Activated T-helper 1 cell treated with anti-CD3 and anti-CD28 coated beads, Interleukin-12 subunit alpha, Interleukin-12 subunit beta, Interleukin-2, Interleukin-4 antibody, amounts not matched to agents 30 ng/mL and 10 ng/mL and 1 ng/mL, durations not matched to agents 14 hours and 24 hours and 36 hours (primary cell): ENCODE results near the gene HSD3B7. TPM values are rescaled to one million over a fixed set of nuclear protein-coding genes. Genes with fewer than 3 reads are reported as not detected.
A peak's percentile ranks its signal among the peaks of the same experiment; 100 is the strongest.

Experiments
- DNase-seq: peaks from one replicate; pipeline ENCODE4 v3.0.0; 2021; ENCODE audit warnings: low spot score
- H3K27ac Mint-ChIP-seq: one replicate; pipeline ENCODE4 v1.8.0; 2021; ENCODE audit warnings: mild to moderate bottlenecking, mixed read lengths
- H3K27me3 Mint-ChIP-seq: one replicate; pipeline ENCODE4 v1.8.0; 2022; ENCODE audit warnings: mild to moderate bottlenecking, moderate library complexity, mixed read lengths; ENCODE audit not compliant: insufficient read depth
- H3K36me3 Mint-ChIP-seq: one replicate; pipeline ENCODE4 v1.8.0; 2021; ENCODE audit warnings: low read depth, mixed read lengths
- H3K4me1 Mint-ChIP-seq: one replicate; pipeline ENCODE4 v1.8.0; 2021; ENCODE audit warnings: low read depth, mixed read lengths
- H3K4me3 Mint-ChIP-seq: one replicate; pipeline ENCODE4 v1.8.0; 2021; ENCODE audit warnings: mild to moderate bottlenecking, moderate library complexity, mixed read lengths
- H3K9me3 Mint-ChIP-seq: one replicate; pipeline ENCODE4 v1.8.0; 2021; ENCODE audit warnings: mixed read lengths
- intact Hi-C: fragments of 100-400 bp; cut with micrococcal nuclease; formaldehyde crosslinking; loops from one replicate; pipeline ENCODE4 v1.15.1; 2024
- total RNA-seq: library from RNA; stranded (reverse); gene quantifications from 2 replicates; pipeline ENCODE4 v1.2.3, GENCODE V29; 2022

Gene HSD3B7
- total RNA-seq, 1 donor from 2014 or later: 3.3 TPM

DNA sequence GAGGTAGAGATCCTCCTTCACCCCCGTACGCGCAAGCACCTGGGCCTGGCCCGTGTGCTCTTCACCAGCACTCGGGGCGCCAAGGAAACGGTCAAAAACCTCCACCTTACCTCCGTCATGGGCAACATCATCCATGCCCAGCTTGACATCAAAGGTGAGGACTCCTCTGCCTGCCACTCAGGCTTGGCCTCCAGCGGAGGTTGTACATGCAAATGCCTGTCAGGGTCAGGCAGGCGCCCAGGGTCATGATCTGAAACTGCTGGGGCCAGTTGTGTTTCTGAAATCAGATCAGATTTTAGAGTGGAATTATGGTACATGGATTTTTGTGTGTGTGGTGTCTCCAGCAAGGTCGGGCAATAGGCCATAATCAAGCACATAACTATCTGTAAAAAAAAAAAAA, 23.6 kb upstream of the HSD3B7 start:
- H3K36me3 Mint-ChIP-seq: peaks cover 46% of the 10 kb centered on the region
- no peaks in the 10 kb centered on the region for H3K9me3 Mint-ChIP-seq
- no peak for DNase-seq
- peak overlapping the region; percentile 2 for H3K4me3 Mint-ChIP-seq
- no peak overlapping the region for H3K27ac Mint-ChIP-seq
- intact Hi-C loops: no loop called here
- no peaks in the 10 kb centered on the region for H3K27me3 Mint-ChIP-seq
- peaks cover 24% of the 10 kb centered on the region for H3K4me1 Mint-ChIP-seq

DNA sequence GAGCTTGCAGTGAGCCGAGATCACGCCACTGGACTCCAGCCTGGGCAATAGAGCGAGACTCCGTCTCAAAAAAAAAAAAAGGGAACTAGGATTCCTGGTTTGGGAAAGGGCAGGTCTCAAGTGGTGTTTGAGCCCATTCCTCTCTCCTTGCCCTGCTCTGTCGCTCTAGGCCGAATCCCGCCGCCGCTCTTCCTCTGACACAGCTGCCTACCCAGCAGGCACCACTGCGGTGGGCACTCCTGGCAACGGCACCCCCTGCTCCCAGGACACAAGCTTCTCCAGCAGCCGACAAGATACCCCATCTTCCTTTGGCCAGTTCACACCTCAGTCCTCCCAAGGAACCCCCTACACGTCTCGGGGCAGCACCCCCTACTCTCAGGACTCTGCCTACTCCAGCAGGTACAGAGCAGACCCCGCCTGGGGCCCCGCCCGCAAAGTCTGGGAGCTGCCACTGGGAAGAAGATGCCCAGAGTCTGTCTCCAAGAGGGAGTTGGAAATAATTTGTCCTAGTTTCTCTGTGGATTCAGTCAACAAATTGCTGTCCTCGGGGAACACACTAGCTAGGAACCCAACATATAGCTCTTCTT, 21.0 kb upstream of the HSD3B7 start:
- H3K9me3 Mint-ChIP-seq: no peaks in the 10 kb centered on the region
- intact Hi-C loops: no loop called here
- no peak overlapping the region for H3K4me3 Mint-ChIP-seq
- H3K27me3 Mint-ChIP-seq: no peaks in the 10 kb centered on the region
- peaks cover 14% of the 10 kb centered on the region for H3K4me1 Mint-ChIP-seq
- DNase-seq: no peak
- H3K27ac Mint-ChIP-seq: no peak overlapping the region
- peaks cover 56% of the 10 kb centered on the region for H3K36me3 Mint-ChIP-seq

DNA sequence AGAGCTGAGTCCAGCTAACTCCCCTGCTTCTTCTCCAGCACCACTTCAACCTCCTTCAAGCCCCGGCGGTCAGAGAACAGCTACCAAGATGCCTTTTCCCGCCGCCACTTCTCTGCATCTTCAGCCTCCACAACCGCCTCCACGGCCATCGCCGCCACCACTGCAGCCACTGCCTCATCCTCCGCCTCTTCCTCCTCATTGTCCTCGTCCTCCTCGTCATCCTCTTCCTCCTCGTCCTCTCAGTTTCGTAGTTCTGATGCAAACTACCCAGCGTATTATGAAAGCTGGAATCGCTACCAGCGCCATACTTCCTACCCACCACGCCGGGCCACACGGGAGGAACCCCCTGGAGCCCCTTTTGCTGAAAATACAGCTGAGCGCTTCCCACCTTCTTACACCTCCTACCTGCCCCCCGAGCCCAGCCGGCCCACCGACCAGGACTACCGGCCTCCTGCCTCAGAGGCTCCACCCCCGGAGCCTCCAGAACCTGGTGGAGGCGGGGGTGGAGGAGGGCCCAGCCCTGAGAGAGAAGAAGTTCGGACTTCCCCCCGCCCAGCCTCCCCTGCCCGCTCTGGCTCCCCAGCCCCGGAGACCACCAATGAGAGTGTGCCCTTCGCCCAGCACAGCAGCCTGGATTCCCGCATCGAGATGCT, 20.3 kb upstream of the HSD3B7 start:
- Mint-ChIP-seq H3K27ac (no peak overlapping the region), H3K4me1 (peaks cover 7% of the 10 kb centered on the region), H3K36me3 (peaks cover 51% of the 10 kb centered on the region), H3K9me3 (no peaks in the 10 kb centered on the region), H3K27me3 (no peaks in the 10 kb centered on the region), H3K4me3 (no peak overlapping the region)
- no peak for DNase-seq
- intact Hi-C loops: no loop called here

DNA sequence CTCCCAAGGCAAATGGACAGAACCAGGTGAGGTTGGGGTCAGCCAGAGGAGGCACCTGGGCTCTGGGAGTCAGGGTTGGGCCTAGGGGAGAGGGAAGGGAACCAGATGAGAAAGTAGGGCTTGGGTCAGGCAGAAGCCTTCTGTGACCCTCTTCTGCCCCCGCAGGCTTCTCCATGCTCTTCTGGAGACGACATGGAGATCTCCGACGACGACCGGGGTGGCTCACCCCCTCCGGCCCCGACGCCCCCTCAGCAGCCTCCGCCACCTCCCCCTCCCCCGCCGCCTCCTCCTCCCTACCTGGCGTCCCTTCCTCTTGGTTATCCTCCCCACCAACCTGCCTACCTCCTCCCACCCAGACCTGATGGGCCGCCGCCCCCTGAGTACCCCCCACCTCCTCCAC, 19.6 kb upstream of the HSD3B7 start:
- no peaks in the 10 kb centered on the region for H3K27me3 Mint-ChIP-seq
- intact Hi-C loops: no loop called here
- H3K4me3 Mint-ChIP-seq: no peak overlapping the region
- no peak overlapping the region for H3K27ac Mint-ChIP-seq
- no peak for DNase-seq
- no peaks in the 10 kb centered on the region for H3K4me1 Mint-ChIP-seq
- peaks cover 45% of the 10 kb centered on the region for H3K36me3 Mint-ChIP-seq
- H3K9me3 Mint-ChIP-seq: no peaks in the 10 kb centered on the region

DNA sequence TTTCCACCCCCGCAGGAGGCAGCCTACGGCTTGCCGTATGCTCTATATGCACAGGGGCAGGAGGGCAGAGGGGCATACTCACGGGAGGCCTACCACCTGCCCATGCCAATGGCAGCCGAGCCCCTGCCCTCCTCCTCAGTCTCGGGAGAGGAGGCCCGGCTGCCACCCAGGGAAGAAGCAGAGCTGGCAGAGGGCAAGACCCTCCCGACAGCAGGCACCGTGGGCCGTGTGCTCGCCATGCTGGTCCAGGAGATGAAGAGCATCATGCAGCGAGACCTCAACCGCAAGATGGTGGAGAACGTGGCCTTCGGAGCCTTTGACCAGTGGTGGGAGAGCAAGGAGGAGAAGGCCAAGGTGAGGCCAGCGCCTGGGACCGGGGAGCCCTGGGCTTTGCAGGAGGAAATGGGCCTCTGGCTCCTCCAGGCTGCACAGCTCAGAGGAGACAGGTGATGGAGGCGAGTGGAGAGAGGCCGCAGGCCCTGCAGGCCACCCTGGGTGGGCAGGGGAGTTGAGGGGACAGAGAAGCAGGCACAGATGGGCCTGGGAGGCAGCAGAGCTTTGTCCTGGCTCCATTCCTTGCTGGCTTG, 18.9 kb upstream of the HSD3B7 start:
- H3K4me3 Mint-ChIP-seq: no peak overlapping the region
- peaks cover 48% of the 10 kb centered on the region for H3K36me3 Mint-ChIP-seq
- no peaks in the 10 kb centered on the region for H3K4me1 Mint-ChIP-seq
- no peak overlapping the region for H3K27ac Mint-ChIP-seq
- DNase-seq: no peak
- intact Hi-C loops: no loop called here
- H3K27me3 Mint-ChIP-seq: no peaks in the 10 kb centered on the region
- no peaks in the 10 kb centered on the region for H3K9me3 Mint-ChIP-seq

DNA sequence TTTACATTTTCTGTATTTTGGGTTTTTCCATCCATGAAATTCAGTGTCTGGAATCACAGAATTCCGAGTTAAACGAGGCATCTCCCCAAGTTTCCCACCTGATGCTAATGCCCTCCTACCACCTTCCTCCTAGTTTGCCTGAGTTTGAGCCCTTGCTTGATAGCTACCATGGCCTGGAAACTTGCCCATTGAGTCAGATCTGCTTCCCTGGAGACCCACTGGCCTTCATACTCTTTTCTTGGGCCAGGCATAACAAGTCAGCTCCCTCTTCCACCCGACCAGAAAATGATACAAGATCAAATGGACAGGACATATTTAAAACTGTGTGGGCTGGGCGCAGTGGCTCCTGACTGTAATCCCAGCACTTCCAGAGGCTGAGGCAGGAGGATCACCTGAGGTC, 17.2 kb upstream of the HSD3B7 start:
- Mint-ChIP-seq H3K9me3 (no peaks in the 10 kb centered on the region), H3K4me3 (no peak overlapping the region), H3K27me3 (no peaks in the 10 kb centered on the region), H3K4me1 (no peaks in the 10 kb centered on the region), H3K36me3 (peaks cover 53% of the 10 kb centered on the region), H3K27ac (no peak overlapping the region)
- no peak for DNase-seq
- intact Hi-C loops: no loop called here

DNA sequence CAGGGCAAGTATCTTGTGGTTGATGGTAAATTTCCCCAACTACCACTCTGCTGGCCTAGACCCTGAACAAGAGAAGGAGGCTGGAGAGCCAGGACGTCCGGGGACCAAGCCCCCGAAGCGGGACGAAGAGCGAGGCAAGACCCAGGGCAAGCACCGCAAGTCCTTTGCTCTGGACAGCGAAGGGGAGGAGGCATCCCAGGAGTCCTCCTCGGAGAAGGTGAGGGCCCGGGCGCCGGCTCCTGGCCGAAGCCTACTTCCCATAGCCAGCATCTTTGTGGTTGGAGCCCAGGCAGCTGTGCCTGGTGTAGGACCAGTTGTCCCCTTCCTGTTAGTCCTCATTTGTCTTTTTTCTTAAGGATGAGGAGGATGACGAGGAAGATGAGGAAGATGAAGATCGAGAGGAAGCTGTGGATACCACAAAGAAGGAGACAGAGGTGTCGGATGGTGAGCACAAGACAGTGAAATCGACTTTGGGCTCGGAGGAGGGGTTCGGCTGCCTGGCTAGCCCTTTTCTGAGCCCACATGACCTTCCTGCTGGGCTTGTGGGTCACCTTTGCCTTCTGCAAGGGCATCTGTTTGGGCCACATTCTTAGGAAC, 15.7 kb upstream of the HSD3B7 start:
- Mint-ChIP-seq H3K4me3 (no peak overlapping the region), H3K27ac (no peak overlapping the region), H3K4me1 (no peaks in the 10 kb centered on the region), H3K36me3 (peaks cover 56% of the 10 kb centered on the region), H3K27me3 (no peaks in the 10 kb centered on the region), H3K9me3 (no peaks in the 10 kb centered on the region)
- no peak for DNase-seq
- intact Hi-C loops: no loop called here

DNA sequence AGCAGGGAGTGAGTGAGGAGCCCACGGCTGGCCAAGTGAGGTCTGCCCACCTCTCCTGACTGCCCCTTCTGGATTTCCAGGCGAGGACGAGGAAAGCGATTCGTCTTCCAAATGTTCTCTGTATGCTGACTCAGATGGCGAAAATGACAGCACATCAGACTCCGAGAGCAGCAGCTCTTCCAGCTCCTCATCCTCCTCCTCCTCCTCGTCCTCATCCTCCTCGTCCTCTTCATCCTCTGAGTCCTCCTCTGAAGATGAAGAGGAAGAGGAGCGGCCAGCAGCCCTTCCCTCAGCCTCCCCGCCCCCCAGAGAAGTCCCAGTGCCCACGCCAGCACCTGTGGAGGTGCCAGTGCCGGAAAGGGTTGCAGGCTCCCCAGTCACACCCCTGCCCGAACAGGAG, 13.7 kb upstream of the HSD3B7 start:
- DNase-seq: no peak
- no peak overlapping the region for H3K27ac Mint-ChIP-seq
- H3K27me3 Mint-ChIP-seq: no peaks in the 10 kb centered on the region
- H3K4me3 Mint-ChIP-seq: no peak overlapping the region
- peaks cover 57% of the 10 kb centered on the region for H3K36me3 Mint-ChIP-seq
- intact Hi-C loops: no loop called here
- H3K9me3 Mint-ChIP-seq: no peaks in the 10 kb centered on the region
- H3K4me1 Mint-ChIP-seq: no peaks in the 10 kb centered on the region

DNA sequence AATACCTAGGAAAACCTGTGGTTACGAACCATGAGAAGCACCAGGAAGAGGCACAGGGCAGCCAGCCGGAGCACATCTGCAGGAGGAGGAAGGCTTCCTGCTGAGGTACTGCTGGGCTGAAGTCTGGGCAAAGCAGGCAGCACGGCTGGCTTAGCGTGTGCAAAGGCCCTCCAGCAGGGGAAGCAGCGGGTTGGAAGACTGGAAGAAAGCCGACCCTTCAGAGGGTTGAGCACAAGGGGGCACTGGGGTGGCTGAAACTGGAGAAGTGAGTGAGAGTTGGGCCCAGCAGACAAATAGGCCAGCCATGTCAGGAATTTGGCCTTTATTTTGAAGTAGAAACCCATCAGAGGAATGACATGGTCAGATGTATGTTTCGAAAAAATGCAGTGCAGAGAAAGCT, 12.1 kb upstream of the HSD3B7 start:
- intact Hi-C loops: no loop called here
- H3K9me3 Mint-ChIP-seq: no peaks in the 10 kb centered on the region
- H3K4me1 Mint-ChIP-seq: no peaks in the 10 kb centered on the region
- H3K27me3 Mint-ChIP-seq: no peaks in the 10 kb centered on the region
- H3K36me3 Mint-ChIP-seq: peaks cover 55% of the 10 kb centered on the region
- no peak for DNase-seq
- H3K4me3 Mint-ChIP-seq: no peak overlapping the region
- H3K27ac Mint-ChIP-seq: no peak overlapping the region

DNA sequence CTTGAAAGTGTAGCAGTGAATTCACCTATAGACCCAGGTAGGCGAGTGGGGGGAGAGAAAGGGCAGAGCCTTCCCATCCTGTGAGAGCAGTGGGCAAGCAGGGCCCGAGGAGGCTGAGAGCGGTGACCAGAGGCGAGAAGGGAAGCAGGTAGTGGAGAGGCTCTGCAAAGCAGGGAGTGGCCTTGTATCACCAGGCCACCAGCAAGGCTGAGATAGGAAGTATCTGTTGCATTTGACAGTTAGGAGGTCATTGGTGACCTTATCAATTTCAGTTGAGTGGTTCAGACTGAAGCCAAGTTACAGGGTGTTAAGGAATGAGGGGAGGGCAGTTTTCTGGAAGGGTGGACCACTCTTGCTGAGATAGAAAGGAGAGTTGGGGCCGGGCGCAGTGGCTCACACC, 10.7 kb upstream of the HSD3B7 start:
- Mint-ChIP-seq H3K27ac (no peak overlapping the region), H3K4me3 (no peak overlapping the region), H3K27me3 (no peaks in the 10 kb centered on the region), H3K4me1 (no peaks in the 10 kb centered on the region), H3K9me3 (no peaks in the 10 kb centered on the region), H3K36me3 (peaks cover 53% of the 10 kb centered on the region)
- DNase-seq: no peak
- intact Hi-C loops: no loop called here

DNA sequence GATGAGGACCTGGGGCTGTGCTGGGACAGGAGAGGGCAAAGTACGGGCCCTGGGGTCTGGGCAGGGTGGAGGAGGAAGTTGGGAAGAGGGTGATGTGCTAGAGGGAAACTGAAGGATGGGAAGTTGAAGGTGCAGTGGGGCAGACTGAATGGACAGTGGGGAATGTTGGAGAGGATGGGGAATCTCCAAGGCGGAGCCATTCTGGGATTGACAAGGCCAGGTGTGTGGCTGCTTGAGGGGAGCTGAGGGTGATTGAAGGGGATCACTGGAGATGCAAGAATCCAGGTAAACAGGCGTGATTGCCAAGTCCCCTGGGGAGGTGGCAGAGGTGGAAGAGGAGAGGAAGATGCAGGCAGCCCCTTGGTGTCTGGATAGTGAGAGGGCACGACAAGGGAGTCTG, 8.5 kb upstream of the HSD3B7 start:
- Mint-ChIP-seq H3K36me3 (peaks cover 49% of the 10 kb centered on the region), H3K4me1 (no peaks in the 10 kb centered on the region), H3K4me3 (no peak overlapping the region), H3K9me3 (no peaks in the 10 kb centered on the region), H3K27ac (no peak overlapping the region), H3K27me3 (no peaks in the 10 kb centered on the region)
- intact Hi-C loops: no loop called here
- DNase-seq: no peak

DNA sequence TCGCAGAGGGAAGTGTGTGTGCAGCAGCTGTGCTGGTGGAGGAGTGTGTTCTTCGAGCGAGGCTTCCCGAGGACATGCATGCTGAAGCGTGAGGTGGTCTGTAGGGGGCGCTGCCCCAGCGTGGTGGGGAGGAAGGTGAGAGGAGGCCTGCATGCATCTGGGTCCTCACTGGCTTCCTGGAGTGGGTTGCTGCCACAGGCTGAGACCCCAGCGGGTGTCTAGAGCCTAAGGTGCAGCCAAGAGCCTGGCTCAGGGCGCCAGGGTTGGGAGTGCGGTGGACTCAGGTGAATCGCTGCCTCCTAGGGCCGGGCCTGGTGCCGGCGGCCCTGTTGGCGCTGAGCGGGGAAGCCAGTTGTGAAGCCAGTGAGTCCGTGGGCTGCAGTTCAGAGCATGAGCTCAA, 7.5 kb upstream of the HSD3B7 start:
- DNase-seq: no peak
- Mint-ChIP-seq H3K9me3 (no peaks in the 10 kb centered on the region), H3K27me3 (no peaks in the 10 kb centered on the region), H3K27ac (no peak overlapping the region), H3K4me3 (no peak overlapping the region), H3K4me1 (no peaks in the 10 kb centered on the region), H3K36me3 (peaks cover 47% of the 10 kb centered on the region)
- intact Hi-C loops: no loop called here

DNA sequence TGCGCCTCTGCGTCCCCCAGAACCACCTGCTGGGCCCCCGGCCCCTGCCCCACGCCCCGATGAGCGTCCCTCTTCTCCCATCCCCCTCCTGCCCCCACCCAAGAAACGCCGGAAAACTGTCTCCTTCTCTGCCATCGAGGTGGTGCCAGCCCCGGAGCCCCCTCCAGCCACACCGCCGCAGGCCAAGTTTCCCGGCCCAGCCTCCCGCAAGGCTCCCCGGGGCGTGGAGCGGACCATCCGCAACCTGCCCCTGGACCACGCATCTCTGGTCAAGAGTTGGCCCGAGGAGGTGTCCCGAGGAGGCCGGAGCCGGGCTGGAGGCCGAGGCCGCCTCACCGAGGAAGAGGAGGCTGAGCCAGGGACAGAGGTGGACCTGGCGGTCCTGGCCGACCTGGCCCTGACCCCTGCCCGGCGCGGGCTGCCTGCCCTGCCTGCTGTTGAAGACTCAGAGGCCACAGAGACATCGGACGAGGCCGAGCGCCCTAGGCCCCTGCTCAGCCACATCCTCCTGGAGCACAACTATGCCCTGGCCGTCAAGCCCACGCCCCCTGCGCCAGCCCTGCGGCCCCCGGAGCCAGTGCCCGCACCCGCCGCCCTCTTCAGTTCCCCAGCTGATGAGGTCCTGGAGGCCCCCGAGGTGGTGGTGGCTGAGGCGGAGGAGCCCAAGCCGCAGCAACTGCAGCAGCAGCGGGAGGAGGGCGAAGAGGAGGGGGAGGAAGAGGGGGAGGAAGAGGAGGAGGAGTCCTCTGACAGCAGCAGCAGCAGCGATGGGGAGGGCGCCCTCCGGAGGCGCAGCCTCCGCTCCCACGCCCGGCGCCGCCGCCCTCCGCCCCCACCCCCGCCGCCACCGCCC, 5.6 kb upstream of the HSD3B7 start:
- DNase-seq: no peak
- Mint-ChIP-seq H3K4me3 (no peak overlapping the region), H3K9me3 (no peaks in the 10 kb centered on the region), H3K27ac (no peak overlapping the region), H3K36me3 (peaks cover 33% of the 10 kb centered on the region), H3K27me3 (no peaks in the 10 kb centered on the region), H3K4me1 (no peaks in the 10 kb centered on the region)
- intact Hi-C loops: no loop called here
